NCI-H345 (cell line): ENCODE data around the gene GALNT10.

Source experiments
- DNase-seq: peaks from one replicate; lab custom pipeline; 2025; lab: John Stamatoyannopoulos, UW

Gene GALNT10

DNA sequence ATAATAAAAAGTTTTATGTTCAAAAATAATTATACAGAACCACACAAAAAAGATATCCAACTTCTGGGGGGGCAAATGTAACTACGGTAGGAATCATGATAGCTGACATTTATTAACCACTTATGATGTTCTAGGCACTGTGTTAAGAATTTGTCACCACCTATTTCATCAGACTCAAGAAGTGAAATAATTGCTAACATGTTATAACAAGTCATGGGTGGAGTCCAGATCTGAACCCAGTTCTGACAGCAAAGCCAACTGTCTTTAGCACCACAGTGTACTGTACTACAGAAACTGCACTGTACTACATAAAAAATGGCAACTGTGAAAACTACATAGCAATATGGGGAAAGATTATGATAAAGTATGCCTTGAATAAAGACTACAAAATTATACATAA, 252.3 kb downstream of the GALNT10 start:
- no peak for DNase-seq

DNA sequence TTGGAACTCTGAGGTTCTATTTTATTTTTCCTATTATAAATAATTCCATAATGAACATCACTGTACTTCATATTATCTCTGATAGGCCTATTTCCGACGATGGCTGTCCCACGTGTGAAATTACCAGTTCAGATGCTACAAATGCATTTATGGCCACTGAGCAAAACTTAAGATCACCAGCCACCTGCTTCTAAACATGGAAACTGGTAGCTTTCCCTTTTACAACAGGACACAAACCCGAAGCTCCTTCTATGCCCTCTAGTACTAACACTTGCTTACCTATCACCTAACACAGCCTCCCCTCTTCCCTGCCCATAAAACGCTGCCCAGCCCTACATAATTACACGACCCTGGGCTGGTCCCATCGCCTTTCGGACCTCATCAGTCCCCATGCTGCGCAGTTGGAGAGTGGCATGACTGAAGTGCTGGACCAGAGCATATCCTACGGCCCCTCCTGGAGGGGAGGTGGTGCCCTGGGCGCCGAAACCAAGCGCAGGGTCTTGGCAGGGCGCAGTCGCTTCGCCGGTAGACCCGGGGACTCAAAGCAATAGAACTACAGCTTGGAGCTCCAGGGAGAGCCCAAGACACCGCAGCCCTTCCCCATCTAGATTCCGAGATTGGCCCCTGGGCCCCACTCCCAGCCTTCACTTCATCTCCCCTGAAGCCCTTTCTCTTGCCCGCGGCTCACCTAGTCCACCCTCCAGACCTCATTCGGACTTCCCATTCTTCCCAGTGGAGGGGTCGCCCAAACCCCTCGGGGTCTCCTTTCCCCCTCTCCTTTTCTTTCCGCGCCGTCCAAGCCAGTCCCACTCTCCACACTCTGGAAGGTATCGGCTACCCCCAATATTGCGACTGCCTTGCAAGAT, 254.3 kb downstream of the GALNT10 start:
- no peak for DNase-seq

DNA sequence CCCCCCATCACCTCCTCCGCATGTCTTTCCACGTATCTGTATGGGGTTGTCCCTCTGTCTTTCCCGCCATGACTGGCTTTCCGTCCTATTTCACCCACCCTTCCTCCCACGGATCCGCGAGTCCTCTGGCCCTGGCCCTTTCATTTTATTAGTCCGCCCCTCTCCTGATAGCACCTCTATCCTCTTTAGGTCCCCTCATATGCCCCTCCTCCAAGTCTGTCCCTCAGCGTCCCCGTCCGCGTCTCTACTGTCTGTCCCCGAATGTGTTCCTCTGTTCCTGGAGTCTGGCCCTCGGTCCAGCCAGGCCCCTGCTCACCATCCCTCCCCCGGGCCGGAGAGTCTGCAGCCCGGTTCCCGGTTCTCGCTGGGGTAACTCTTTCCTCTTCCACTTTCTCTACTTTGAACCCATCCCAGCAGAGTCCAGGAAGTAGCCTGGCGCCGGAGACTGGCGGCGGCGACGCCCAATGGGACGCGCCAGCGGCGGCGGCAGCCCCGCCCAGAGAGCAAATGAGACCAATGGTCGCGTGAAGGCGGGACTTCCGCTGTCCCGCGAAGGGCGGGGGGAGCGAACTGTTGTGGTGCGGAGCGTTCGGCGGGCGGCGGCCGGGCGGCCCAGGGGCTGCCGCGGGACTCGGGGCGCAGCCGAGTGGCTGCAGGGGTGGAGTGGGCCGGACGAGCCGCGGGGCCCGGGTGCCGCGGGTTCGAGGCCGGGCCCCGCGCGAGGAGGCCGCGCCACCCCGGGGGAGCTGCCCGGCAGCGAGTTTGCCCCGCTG, 255.1 kb downstream of the GALNT10 start, which contains the start of gene SAP30L:
SAP30L (plus strand) TSS at position 576 of the 773 bp plus-strand sequence. CDS start 608 bp downstream, outside the sequence.
- DNase-seq = peak; percentile 96

DNA sequence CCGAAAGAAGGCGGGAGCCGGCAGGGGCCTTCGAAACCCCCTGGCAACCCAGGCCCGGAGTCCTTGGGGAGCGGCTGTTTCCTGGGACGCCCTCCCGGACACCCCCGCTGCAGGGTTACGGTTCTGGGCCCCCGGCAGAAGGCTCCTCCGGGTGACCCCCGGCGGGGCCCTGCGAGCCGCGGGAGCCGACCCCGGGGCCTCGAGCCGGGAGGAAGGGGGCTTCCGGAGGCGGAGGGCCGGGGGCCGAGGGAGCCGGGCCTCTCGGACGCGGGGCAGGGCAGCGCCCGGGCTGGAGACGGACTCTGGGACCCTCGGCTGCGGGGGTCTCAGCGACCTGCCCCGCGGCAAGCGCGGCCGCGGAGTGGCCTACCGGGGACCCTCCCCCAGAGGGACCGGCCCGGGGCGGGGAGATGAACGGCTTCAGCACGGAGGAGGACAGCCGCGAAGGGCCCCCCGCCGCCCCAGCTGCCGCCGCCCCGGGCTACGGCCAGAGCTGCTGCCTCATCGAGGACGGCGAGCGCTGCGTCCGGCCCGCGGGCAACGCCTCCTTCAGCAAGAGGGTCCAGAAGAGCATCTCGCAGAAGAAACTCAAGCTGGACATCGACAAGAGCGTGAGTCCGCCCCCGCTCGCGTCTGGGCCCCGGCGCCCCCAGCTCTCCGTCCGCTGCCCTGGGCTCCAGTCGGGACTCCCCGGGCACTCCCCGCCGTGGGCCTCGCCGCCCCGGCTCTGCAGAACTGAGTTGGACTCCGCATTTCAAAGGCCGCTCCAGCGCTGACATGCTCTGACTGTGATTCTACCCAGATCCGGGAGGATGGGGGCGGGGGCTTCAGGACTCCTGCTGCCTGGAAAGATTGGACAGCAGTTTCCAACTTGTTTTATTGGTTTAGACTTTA, 255.9 kb downstream of the GALNT10 start:
- DNase-seq = peak; percentile 39

DNA sequence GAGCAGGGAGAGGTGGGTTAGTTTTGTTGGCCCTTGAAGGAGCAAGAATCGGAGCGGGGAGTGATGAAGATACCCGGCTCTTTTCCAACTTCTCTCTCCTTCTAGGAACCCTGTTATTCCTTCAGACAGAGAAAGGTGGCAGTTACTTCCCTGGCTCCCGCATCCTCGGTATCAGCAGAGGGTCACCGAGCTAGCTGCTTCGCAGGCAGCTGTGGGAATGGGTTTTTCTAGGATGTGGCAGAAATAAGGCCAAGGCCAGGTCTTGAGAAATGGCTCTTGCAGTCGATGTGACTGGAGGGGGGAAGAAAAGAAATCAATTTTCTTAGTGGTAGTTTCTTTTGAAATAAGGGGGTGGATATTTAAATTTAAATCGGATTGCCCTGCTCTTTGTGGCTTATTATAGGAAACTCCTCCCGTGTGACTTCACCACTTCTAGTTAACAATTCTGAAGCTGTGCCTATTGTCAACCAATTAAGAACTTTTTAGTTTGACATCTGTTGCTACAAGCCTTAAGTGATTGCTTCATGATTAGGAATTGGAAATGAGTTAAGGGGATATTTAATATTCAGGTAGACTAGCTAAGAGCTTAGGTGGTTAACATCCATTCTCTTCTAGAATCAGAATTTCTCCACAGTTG, 256.7 kb downstream of the GALNT10 start:
- DNase-seq = no peak

DNA sequence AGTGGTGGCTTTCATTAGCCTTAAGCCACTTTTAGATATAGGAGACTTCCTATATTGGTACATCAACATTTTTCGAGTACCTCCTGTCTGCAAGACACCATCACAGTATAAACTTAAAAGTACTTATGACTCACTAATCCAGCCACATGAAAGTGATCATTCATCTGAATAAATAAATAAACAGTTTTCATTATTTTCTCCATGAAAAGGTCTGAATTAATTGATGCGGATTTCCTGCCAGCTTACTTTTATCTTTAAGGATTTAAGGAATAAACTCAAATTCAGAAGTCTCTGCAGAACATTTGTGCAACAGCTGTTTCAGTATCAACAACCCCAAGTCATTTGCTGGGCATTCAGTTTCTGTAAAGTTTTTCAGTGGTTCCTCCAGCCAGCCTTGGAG, 259.3 kb downstream of the GALNT10 start:
- no peak for DNase-seq

DNA sequence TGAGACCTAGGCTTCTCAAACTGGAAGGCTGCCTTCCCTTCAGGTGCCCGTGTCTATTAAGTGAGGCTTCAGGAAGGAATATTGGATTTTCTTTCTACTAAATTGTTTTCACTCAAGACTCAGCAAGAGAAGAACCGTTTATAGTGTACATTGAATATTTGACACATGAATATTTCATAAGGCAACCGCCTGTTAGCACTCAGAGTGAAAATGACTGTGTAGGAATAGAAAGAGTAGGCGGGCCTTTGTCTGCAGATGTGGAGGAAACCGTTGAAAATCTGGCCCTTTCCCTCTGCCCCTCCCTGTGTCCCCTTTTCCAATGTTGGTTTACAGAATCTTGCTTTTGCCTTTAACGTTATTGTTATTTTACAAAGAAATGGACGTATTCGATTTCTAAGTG, 261.4 kb downstream of the GALNT10 start:
- no peak for DNase-seq

DNA sequence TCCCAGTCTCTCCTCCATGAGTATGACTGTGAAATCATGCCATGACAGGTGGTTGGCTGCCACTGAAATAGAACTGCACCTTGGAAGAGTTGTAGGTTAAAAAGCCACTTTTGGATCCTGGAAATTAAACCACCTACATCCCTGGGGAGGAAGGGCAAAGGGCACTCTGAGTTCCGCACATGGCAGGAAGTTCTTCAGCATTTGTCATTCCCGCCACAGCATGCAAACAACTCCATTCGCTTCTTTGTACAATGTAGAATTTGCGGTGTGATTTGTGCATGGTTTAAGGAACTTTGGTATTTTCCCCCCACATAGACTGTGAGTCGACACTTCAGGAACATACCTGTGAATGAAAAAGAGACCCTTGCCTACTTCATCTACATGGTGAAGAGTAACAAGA, 265.1 kb downstream of the GALNT10 start:
- no peak for DNase-seq

DNA sequence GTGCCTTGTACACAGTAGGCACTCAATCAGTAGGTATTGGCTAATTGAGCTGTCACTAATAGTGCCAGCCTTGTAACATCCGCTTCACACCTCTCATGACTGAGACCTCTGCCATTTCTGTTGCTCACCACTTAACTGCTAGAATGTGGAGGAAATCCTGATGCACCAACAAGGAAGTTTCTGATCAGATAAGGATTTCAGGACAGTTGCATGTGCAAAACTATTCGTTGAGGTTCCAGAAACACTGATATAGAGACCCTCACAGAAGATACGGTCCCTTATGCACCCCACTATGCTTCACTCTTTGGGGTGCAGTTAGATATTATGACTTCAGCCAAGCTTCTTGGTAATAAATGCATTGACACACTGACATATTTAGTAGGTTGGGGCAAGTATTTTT, 266.0 kb downstream of the GALNT10 start:
- DNase-seq = no peak

DNA sequence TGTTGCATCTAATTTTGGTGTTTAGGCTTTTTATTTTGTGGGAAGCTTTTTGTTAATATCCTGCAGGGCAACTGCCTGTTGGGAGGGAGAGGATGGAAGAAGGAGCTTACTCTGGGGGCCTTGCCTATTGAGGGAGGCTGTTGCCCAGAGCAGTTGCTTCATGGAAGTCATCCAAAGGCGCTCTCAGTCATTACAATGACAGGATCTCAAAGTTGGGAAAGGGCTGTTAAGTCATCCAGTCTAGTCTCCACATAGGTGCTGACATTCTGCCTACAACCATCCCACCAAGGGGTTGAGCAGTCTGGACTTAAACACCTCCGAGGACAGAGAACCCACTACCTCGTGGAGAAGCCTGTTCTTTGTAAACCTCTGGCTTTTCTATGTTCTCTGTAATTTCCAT, 268.5 kb downstream of the GALNT10 start:
- DNase-seq = no peak

DNA sequence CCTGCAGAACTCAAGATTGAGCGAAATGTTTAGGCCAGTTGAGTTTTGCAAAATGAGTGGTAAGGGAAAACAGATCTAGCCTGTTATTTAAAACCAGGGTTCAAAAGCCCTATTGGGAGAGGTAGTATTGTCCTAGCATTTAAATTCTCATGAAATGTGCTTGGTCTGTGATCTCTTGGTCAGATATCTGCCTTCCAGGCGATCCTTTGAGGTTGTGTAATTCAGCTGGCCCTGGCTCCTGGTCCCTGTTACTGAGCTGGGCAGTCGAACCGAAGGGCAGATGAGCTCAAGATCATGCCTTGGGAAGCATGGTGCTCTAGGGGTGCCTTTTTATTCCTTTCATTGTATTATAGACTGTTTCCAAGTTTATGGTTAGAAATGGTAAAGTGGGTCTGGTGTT, 269.6 kb downstream of the GALNT10 start:
- no peak for DNase-seq

DNA sequence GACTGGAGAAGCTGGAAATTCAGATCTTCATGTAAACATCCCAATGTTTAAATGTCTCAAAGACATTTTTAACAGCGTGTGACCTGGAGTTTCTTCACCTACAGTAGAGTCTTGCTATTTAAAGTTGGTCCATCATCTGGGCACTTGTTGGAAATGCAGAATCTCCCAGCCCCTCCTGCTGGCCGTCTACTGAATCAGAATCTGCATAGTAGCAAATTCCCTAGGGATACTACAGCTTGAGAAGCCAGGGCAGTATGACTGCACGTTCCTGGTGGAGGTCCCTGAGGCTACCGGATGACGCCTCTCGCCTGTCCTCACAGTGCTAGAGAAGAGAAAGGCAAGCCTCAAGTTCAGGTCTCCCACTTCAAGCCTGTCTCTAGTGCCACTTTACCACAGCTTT, 271.0 kb downstream of the GALNT10 start:
- DNase-seq = no peak

DNA sequence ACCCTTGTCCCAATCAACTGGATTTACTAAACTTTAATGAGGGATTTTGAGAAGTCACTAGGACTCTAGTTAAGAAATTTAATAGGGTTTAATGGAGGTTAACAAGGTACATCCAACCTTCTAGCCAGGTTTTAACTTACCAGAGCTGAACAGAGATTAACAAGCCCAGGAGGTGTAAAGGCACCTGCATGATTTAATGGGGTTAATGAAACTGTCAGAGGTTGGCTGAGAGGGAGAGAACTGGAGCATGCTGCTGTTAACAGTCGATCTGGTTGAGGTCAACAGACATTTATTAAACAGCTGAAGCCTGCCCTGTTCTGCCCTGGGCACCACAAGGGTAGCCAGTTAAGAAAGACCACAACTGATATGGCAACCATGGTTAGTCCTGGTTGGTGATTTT, 273.9 kb downstream of the GALNT10 start:
- no peak for DNase-seq

DNA sequence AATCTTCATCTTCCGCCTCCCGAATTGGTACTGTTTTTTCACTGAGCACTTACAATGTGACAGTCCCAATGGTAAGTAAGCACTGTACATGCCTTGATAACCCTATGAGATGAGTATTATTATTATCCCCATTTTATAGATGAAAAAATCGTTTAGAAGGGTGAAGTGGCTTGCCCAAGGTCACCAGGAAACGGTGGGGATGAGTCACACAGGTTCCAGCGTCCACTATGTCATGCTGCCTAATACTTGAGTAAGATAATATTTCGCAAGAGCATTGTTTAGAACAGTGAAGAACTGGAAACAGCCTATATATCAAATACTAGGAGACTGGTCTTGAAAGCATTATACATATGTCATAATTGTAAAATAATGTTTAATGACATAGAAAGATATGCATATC, 274.6 kb downstream of the GALNT10 start:
- DNase-seq = no peak

DNA sequence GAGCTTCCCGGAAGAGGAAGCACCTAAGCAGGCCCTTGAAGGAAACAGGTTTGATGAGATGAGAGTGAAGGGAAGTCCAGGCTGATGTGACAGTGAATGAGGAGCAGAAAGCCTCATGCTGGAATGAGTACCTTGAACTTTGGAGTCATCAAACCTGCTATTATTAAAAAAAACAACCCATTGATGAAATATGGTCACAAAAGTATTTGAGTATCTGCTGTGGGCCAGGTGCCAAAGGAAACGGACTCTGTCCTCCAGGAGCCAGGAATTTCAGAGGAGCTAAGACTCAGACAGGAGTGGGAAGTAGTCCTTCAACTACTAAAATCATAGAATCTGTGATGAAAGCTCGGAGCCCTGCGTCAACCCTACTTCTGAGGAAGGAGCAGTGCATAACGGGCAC, 275.6 kb downstream of the GALNT10 start:
- no peak for DNase-seq

DNA sequence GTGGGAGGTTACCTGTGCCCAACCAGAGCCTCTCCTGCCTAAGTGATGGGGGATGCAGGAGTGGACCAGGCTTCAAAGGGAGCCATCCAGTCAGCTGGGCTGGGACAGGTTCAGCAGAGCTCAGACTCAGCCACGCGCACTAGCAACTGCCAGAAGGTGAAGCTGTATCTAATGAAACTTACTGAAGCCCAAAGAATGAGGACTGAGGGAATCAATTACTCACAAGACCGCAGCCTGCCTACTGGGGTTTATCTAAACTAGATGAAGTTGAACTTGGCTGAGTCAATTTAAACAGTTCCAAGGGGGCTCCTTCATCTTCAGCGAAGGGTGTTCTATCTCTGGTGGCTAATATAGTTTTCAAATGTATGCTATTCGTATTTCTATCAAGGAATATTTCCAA, 276.1 kb downstream of the GALNT10 start:
- no peak for DNase-seq

DNA sequence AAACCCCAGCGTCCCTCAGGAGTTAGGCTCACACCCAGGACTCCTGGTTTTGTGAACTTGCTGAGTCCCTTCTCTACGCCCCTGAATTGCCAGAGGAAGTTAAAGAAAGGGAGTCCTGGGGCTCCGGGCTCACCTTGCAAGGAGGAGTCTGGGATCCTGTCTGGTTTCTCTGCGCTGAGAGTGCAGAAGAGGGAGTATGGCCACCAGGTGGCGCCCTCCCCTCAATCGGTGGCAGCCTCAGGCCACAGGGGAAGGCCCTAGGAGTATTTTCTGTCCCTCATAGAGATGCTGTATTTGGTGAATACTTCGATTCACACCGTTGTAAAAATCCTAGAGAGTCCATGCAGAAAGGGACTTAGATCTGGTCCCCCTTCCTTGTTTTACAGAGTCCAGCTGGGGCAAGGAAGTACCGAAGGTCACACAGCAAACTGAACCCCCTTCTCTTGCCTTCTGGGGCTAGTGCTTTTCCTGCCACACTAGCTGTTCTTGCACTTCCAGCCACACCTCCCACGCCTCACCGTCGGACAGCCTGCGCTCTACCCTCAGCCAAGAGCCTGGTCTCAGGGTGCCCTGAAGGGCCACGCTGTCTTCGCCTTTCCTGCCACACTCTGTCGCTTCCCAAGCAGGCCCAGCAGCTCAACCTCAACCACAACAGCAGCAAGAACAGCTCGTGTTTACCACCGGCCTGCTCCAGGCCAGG, 277.3 kb downstream of the GALNT10 start:
- DNase-seq = peak; percentile 62

DNA sequence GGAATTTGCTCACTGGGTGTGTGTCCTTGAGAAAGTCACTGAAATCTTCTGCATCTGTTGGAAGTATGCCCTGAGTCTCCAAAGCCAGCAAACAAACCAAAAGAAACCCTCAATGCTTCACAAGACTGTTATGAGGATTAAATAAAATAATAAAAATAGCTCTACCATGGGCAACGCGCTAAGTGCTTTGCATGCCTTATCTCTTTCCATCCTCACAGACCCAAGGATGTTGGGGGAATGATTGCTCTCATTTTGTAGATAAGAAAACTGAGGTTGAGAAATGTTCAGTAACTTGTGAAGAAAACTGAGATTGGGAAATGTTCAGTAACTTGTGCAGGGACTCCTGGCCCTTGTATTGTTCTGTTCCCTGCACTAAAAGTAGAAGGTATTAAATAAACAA, 279.6 kb downstream of the GALNT10 start:
- DNase-seq = no peak
